Measurements from ENCODE around the gene PRAMEF12.
"Not testable (repeated sequence)": the region's sequence is repeated elsewhere in the genome, so short reads cannot be mapped to it uniquely, and the experiment has no call there.

The PRAMEF12 gene

GRCh38 chr1:12773438-12773837 is at the start of gene PRAMEF12:
Gene PRAMEF12 (plus strand): TSS chr1:12773738. CDS start chr1:12774868, 1,130 bp downstream.
- no peak for DNase-seq

DNA sequence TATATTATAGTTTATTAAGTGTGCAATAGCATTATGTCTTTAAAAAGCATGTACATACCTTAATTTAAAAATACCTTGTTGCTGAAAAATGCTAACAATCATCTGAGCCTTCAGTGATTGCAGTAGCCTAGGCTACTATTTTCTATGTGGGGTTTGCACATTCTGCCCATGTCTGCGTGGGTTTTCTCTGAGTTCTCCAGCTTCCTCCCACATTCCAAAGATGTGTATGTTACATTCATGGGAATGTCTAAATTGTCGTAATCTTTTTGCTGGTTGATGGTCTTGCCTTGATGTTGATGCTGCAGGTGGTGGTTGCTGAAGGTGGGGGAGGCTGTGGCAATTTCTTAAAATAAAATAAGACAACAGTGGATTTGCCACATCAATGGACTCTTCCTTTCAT is 45.1 kb upstream of the PRAMEF12 start:
- no peak for DNase-seq

DNA sequence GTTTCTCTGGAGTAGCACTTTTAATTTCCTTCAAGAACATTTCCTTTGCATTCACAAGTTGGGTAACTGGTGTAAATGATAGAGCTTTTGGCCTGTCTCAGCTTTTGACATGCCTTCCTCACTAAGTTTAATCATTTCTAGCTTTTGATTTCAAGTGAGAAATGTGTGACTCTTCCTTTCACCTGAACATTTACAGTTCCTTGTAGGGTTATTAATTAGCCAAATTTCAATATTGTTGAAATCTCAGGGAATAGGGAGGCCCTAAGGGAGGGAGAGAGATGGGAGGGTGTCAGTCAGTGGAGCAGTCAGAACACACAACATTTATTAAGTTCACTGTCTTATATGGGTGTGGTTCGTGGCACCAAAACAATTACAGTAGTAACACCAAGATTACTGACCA is 43.4 kb upstream of the PRAMEF12 start:
- no peak for DNase-seq

- DNase-seq: not testable (repeated sequence)
Observed at GRCh38 chr1:12731084-12731483, 42.5 kb upstream of the PRAMEF12 start.

- no peak for DNase-seq
Observed at GRCh38 chr1:12734651-12735050, 38.9 kb upstream of the PRAMEF12 start.

DNA sequence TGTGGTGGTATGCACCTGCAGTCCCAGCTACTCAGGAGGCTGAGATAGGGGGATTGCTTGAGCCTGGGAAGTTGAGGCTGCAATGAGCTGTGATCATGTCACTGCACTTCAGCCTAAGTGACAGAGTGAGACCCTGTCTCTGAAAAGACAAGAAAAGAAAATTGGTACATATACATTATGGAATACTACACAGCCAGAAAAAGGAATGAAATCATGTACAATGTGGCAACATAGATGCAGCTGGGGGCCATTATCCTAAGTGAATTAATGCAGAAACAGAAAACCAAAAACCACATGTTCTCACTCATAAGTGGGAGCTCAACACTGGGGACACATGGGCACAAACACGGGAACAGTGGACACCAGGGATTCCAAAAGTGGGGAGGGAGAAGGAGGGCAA is 34.6 kb upstream of the PRAMEF12 start:
- DNase-seq: no peak

DNA sequence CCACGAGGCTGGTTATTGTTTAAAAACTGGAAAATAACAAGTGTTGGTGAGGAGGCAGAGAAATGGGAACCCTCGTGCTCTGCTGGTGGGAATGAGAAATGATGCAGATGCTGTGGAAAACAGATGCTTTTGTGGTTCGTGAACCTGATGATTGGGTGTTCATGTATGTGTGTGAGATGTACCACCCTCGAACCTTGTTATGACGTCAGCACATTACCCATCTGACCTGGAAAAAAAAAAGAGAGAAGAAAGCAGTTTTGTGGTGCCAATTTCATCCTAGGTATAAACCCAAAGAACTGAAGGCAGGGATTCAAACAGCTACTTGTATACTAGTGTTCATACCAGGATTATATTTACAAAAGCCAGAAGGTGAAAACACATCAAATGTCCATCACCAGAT is 33.9 kb upstream of the PRAMEF12 start:
- DNase-seq: no peak

GRCh38 chr1:12741946-12742345 is 31.6 kb upstream of the PRAMEF12 start:
- DNase-seq: no peak

GRCh38 chr1:12745126-12745991 is 28.2 kb upstream of the PRAMEF12 start:
- no peak for DNase-seq

DNA sequence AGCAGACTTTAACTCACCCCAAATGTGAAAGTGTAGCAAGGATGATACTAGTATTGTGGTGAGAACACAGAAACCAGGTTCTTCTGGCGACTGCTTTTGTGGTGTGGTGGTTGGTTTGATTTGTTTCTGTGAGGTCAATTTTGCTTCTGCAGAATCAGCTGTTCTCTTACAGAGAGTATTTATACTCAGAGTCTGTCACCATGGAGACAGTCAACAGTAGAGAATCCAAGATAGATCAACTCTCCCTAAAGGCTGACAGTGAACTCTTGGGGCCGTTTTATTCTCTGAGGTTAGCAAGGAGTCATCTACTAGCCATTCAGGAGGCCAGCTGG is 27.6 kb upstream of the PRAMEF12 start, which contains the start of gene CFAP107:
TSS of gene CFAP107 (plus strand) at position 209 of the 332 bp plus-strand sequence. CDS start 231 bp downstream, outside the sequence.
- no peak for DNase-seq

DNA sequence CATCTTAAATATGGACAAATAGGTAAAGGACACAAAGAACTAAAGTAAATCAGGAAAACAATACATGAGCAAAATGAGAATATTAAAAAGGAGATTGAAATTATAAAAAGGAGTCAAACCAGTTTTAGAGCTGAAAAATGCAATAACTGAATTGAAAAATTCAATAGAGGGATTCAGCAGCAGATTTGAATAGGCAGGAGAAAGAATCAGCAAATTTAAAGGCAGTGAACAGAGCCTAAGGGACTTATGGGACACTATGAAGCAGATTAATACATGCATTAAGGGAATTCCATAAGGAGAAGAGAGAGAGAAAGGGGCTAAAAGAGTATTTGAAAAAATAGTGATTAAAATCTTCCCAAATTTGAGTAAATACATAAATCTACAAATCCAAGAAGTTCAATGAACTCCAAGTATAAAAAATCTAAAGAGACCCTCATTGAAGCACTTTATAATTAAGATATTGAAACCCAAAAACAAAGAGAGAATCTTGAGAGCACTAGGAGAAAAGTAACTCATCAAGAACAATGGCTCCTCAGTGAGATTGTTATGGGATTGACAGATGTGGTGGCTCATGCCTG is 24.7 kb upstream of the PRAMEF12 start:
- DNase-seq: no peak

GRCh38 chr1:12754738-12755137 is 18.8 kb upstream of the PRAMEF12 start:
- no peak for DNase-seq

- no peak for DNase-seq
Observed at GRCh38 chr1:12756273-12756672, 17.3 kb upstream of the PRAMEF12 start.

DNA sequence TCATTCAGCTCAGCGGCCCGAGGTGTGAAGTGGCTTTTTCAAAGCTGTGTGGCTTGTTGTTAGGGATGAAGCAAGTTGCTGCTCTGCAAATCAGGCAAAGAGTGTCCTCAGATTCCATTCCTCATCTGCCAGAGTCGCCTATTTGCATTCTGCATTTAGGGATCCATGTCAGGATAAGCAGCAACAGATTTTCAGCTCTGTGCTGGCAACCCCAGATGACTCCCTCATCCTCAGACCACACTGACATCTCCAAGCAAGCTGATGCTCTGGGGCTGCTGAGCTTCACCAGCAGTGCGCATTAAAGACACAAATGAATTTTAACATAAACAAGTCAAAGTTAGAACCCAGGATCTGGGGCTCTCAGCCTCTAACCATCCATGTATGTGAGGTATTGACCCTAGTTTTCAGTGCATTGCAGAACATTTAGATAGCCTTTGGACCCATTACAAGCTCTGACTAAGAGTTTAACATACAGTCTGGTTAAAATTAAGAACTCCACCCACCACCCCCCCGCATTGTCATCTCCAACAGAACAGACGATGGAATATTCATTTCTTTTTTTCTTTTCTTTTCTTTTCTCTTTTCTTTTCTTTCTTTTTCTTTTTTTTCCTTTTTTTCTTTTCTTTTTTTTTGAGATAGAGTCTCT is 16.6 kb upstream of the PRAMEF12 start:
- no peak for DNase-seq

DNA sequence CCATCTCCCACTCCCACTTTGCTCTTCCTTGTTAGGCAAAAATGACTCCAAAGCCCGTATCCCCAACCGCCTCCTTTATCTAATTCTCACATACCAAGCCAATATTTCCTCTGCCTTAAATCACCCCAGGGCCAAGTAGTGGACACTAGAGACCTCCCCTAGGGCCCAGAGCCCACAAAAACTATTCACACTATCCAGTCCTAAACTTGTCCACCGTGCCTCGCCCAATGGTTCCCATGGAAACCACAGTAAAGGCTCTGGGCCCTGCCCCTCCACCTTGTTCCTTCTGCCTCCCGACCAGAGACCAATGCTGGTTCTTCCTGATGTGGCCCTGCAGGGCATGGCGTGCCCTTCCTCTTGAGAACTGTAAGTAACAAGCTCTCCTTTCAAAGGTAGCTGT is 15.7 kb upstream of the PRAMEF12 start:
- no peak for DNase-seq

DNA sequence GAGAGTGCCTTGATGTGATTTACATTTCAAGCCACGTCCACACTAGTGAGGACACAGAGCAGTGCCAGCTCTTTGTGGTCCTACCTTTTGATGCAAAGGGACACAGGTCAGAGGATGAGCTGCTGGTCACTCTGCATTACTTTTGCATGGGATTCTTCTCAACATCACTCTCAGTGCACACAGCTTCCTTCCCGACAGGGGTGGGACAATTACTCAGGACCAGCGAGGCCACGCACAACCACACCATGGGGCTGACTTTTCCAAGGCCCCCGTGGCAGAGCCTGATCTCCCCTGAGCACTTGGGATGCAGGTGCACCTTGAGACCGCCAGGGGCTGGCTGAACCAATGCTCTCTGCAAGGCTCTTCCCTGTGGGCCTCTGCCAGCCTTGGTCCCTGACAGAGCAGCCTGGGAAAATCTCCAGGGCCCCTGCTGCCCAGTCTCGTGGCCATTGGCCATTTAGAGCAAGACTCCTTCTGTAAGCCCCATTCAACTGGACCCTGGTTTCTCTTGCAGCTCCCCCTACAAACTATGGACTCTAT is 13.2 kb upstream of the PRAMEF12 start:
- peak in 1 of 2 experiments; percentile 14 for DNase-seq

GRCh38 chr1:12761781-12762180 is 11.8 kb upstream of the PRAMEF12 start:
- no peak for DNase-seq

DNA sequence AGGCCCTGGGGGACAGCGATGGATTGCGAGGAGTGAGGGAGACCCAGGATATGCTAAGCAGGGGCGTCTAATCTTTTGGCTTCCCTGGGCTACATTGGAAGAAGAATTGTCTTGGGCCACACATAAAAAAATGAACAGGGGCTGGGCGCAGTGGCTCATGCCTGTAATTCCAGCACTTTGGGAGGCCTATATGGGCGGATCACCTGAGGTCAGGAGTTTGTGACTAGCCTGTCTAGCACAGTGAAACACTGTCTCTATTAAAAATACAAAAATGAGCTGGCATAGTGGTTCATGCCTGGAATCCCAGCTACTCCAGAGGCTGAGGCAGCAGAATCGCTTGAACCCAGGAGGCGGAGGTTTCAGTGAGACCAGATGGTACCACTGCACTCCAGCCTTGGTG is 10.8 kb upstream of the PRAMEF12 start:
- DNase-seq: no peak

- no peak for DNase-seq
Observed at GRCh38 chr1:12763479-12763878, 10.1 kb upstream of the PRAMEF12 start.

DNA sequence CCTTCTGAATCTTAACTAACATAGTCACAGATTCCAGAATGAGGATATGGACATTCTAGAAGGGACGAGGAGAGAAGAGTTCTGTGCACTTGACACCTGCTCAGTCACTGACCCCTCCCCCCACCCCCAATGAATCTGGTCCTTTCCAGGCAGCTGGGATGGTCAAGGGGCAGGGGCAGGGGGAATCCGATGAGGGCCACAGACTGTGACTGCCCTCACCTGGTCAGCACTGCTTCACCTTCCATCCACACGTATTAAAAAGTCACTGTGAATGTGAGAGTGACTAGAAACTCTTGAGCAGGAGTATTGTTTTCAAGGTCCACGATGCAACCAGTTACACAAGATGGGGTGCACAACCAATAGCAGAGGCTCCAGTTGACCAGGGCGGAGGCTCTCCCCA is 9.5 kb upstream of the PRAMEF12 start:
- DNase-seq: no peak

DNA sequence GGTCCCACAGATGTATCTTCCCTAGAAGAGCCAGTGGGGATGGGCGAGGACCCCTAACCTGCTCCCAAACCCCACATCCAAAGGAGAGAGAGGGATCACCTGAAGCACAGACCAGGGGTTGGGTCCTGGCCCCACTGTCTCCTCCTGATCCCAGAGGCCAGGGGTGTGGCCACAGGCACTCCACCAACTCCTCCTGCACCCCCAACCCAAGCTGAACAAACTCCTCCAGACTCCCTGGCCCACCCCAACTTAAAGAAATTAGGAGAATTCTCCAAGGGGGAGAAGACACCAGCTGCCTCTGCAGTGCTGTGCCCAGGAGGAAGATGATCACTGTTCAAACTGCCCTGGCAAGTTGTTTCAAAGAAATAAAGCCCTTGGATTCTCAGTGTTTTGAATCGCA is 4.5 kb upstream of the PRAMEF12 start:
- DNase-seq: no peak

- DNase-seq: no peak
Observed at GRCh38 chr1:12769976-12770505, 3.5 kb upstream of the PRAMEF12 start.

DNA sequence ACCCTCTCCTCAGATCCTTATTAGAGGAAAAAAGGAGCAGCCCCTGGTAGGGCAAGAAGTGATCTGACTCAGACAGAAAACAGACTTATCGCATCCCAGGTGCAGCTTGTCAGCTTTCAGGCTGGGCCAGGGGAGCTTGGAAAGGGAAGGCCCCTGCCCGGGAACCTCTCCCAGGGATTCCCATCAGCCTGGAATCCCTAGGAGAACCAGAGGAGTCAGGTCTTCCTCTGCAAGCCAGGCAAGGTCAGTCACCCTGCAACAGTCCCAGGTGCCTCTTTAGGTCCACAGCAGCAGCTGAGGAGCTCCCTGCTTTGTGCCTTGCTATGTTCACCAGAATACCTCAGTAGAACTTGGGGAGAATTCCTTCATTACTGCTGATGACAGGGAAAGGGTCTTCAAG is 2.9 kb upstream of the PRAMEF12 start:
- no peak for DNase-seq

DNA sequence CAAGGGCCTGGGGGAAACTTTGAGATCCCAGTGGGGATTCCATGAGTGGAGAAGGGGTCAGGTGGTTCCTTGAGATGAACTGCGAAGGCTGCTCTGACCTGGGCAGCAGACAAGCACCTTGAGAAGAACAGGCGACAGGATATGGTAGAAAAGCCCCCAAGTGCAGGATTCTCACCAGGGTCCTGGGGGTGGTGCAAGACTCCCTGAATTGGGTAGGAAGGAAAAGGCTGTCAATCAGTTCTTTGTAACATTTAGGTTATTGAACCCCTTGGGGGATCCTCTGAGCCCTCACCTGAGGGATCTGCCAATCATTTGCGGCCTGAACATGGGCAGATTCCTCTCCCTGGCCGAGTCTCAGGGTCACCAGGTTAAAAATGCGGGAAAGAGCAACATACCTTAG is 2.4 kb upstream of the PRAMEF12 start:
- DNase-seq: no peak
